NCI-H2196 (cell line): Measurements from ENCODE around the gene CTNND2.
"Not testable (repeated sequence)": the region's sequence is repeated elsewhere in the genome, so short reads cannot be mapped to it uniquely, and the experiment has no call there.

Experiments
- DNase-seq: peaks from one replicate; lab custom pipeline; 2025; ENCODE audit not compliant: unreplicated experiment; lab: John Stamatoyannopoulos, UW

Gene CTNND2

DNA sequence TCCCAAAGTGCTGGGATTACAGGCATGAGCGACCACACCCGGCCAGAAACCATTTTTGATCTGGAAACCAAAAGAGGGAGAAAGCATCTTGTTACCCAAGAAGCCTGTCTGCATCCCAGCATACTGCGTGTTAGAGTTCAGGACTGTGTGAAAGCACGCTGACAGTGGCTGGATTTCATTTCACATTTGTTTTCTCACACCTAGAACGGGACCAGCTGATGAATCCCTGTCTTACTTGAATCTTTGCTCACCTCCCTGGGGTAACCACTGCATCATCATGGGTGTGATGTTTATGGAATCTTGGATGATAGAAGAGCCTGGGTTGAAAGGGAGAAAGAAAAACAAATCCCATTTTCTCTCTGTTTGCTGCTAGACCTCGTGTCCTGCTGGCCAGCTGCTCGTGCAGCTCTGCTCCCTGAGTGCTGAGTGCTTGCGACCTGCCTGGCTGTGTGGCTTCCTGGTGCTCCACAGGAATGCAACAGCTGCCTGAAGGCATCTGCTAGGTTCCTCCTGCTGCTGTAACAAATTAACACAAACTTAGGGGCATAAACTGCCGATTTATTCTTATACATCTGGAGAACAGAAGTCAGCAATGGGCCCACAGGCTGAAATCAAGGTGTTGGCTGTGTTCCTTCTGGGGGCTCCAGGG lies 764.9 kb downstream of the CTNND2 start:
- DNase-seq, result no peak

GRCh38 chr5:11130131-11130530 lies 774.1 kb downstream of the CTNND2 start:
- no peak for DNase-seq

DNA sequence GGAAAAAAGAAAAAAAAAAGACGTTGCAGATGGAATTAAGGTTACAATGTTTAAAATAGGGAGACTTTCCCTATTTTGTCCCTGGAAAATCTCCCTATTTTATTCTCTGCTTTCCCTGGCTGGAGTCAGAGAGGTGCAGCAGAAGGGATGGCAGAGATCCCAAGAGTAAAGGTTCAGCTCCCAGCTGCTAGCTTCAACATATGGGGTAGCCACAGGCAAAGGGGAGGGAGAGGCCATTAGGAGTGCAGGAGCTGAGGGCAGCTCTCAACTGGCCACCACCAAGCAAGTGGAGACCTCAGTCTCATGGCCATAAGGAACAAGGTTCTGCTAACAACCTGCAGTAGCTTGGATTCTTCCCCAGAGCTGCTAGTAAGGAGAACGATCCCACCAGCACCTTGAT lies 776.2 kb downstream of the CTNND2 start:
- no peak for DNase-seq

DNA sequence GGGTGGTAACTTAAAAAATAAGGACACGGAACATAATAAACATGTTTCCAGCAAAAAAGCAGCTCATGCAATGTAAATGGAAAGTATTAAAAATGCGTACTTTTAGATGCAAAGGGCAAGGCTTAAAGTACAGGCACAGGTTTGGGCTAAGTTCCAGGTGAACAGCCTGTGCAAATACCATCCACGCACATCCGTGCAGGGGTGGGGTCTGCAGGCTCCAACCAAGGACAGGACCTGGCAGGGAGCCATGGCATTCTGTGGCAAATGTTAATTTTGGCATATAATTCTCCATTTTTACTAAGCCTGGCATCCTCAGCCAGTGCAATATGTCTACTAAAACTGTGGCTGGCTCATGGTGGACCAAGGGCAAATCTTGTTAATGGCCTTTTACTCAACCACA lies 777.4 kb downstream of the CTNND2 start:
- no peak for DNase-seq

DNA sequence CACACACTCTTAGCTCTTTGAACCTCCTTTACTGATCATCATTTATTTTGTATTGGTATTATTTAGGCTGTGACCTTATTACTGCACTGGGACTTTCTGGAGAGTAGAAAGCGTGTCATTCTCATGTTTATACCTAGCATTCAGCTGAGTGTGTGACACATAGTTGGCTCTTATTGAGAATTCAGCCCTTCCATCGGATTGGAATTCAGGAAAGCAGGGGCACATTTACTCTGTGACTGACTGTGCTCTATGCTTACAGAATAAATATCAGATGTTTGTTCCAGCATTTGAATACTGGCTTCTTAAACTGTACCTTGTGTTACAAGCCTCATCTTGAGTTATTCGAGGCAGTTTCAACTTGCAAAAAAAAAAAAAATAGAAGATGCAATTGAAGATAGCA lies 782.4 kb downstream of the CTNND2 start:
- DNase-seq, result no peak

DNA sequence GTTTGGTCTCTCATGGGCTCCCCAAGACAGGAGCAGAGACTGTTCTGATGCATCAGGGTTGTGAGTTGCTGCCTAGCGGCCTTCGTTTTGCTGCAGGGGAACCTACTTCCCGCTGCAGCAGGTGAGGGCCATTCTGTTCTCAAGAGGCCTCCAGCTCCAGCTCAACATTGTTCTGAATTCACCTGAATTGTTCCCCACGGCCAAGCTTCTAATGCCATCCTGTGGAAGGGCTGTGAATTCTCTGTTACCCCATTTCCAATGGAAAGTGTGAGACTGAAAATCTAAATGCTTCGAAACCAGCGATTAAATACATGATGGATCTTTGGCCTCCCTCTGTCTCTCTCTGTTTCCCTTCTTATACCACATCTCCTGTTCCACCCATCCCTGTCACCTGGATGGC lies 794.1 kb downstream of the CTNND2 start:
- no peak for DNase-seq

DNA sequence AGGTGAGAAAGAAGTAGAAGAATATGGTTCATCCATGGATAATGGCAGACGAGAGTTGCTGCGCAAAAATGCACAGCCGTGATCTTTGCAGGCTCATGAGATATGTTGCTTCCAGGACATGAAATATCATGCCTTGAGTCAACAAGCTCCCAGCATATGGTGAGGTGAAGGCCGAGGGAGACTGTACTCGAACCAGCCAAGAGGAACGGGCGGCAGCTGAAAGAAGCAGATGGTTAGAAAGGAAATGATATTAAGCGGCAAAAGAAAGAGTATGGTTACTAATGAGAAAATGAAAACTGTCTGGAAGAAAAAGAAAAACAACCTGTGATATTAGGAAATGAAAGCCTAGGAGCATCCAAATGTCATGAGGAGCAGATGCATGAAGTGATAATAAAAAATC lies 798.5 kb downstream of the CTNND2 start:
- no peak for DNase-seq

GRCh38 chr5:11104651-11105112 lies 799.6 kb downstream of the CTNND2 start:
- DNase-seq, result no peak

DNA sequence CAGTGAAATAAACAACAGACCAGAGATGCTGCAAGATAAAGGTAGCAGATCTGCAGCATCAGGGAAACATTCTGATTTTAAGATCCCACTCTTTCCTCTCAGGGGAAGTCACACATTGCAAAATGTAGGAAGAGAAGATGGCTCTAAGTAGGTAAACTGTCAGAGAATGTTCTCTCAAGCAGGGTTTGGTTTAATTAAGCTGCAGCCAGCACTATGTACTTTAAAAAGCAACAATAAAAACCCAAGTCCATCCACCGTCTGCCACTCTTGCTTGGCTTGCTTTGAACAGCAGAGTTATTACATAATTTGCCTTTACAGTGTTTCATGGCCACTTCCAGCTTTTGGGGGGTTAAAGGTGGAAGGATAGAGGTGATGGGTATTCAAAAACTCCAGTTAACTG lies 800.0 kb downstream of the CTNND2 start:
- no peak for DNase-seq

DNA sequence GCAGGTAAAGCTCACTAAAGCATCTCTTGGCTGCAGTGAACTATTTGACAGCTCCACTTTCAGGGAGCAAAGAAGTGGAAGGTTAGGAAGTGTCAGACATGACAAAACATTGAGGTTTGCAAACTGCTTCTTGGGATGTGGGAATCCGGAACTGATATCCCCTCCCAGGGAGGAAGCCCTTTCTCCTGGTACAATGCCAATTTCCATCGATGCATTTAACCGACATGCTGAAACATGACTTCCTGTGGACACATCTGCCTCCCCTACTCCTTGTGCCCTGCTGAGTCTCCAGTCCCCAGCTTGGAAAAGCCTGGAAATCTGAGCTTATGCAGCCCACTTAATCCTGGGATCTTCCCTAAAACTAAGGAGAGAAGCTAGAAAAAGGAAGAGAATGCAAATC lies 820.1 kb downstream of the CTNND2 start:
- no peak for DNase-seq

DNA sequence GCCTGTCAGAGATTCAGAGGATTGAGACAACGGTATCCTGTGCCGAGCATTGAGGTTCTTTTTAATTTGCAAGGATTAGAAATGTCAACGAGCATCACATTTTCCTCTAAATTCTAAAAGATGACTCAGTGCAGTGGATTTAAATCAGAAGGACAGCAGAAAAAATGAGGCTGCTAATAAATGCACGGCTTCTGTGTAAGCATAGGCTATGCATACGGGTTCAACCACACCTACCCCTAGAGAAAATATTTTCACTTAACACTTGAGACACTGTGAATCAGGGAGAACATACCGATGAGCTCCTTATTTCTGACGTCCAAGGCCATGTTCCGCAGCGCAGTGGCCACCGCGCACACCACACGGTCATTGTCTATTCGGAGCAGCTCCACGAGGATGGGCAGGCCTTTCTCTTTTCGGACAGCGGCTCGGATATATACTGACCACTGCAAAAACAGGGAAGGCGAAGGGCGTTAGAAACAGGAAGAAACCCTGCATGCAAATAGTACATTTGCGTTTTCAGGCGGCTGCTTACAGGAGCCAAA lies 821.8 kb downstream of the CTNND2 start:
- DNase-seq, result no peak

- DNase-seq, result no peak
Measured at GRCh38 chr5:11076945-11077613, 827.2 kb downstream of the CTNND2 start.

GRCh38 chr5:11075035-11075805 lies 829.0 kb downstream of the CTNND2 start:
- no peak for DNase-seq

GRCh38 chr5:11072568-11072967 lies 831.7 kb downstream of the CTNND2 start:
- DNase-seq, result no peak

DNA sequence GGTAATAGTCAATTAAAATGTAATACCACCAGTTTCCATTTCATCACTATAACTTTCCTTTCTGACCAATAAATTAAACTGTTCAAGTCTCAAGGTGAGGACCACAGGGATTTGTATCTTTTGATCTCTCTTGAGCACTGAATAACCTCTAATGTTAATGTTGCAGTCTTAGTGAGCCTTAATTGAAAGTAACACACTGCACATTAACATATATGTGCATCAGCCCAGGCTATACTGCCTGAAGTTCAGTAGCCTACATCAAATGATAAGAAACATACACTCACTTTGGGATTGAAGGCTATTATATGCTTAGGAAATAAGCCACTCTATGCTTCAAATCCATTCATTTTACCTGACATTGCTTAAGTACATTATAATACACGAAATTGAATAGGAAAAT lies 832.2 kb downstream of the CTNND2 start:
- DNase-seq, result no peak

DNA sequence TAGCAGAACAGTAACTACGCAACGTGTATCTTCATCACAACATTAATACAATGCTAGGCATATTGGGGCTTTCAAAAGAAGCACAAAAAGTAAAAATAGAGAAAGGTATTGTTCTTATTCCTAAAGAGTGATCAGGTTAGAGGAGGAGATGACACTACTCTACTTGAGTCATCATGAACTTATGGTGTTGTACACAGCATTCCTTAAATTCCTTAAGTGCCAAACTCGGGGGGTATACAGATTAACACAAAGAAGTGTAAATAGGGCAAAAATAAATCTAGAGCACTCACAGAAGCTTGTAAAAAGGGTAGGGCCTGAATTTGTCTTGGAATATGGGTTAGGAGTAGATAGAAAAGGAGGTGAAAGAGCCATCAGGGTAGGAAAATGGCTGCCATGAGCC lies 835.2 kb downstream of the CTNND2 start:
- no peak for DNase-seq

DNA sequence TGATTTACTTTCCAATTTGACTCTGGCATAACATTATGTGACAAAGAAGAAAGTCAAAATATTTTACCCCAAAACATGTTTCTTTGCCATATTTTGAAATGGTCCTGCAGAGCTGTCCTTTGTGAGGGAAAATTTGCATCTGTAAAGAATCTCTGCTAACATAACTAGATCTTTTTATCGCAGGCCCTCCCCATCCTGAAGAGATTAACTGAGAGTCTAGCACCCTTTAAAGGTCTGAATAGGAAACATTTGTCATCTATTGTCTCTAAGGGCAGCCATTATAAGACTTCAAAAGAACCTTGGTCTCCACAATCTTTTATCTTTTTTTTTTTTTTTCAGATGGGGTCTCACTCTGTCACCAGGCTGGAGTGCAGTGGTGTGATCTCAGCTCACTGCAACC lies 838.5 kb downstream of the CTNND2 start:
- DNase-seq, result not testable (repeated sequence)

DNA sequence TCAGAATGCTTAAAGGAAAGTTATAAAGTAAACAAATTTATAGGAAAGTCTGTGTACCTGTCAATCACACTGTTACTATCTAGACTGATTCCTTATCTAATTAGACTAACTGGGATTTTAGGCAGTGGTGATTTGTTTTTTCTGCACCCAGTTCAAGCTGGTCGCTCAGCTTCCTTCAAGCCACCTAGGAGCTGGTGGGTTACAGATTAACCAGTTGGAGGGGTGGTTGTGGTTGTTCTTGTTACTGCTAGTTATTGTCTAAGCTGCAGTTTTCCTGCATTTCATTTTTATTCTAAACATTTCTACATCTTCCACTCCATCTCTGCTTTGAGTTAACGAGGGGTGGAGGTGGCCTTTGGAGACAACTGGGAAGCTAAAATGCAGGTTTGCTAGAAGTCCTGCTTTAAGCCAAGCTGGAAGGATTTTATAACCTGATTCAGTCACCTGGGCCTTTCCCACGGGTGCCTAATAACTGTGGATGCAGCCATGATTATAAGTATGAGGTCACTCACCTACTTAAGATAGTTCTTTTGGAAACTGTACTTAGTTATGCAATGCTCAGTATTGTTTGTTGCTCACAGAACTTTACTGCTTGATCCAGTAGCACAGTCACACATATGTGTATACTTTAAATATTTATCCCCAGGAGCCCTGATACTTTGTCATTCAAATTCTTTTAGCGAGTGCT lies 839.3 kb downstream of the CTNND2 start:
- no peak for DNase-seq

GRCh38 chr5:11062397-11062796 lies 841.8 kb downstream of the CTNND2 start:
- no peak for DNase-seq

GRCh38 chr5:11056560-11056959 lies 847.7 kb downstream of the CTNND2 start:
- DNase-seq, result no peak

DNA sequence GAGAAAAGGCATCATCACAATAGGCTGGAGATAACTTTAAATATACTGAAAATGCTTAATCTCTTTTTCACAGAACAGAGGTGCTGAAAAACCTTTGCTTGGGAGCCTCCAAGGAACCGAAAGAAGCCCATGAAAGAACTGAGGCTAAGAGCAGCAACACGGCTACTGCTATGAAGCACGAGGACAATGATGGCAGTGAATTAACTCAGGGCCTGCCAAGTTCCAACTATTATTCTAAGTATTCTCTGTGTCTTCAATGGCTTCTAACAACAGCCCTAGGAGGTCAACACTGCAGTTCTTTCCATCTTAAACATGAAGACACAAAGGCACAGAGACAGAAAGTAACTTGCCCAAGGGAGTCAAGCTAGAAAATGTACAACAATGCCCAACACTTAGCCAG lies 850.2 kb downstream of the CTNND2 start:
- DNase-seq, result no peak
